H54 (cell line): Measurements from ENCODE around the gene HOXC9.

Experiments
- DNase-seq: peaks from one replicate; pipeline ENCODE4 v3.0.0; 2011; ENCODE audit warnings: low spot score, mixed read lengths; ENCODE audit not compliant: insufficient read length
- FAIRE-seq: peaks from 3 replicates; lab custom pipeline; 2011; peaks lifted over from hg19 to GRCh38; lab: Jason Lieb, UNC
- POLR2A ChIP-seq: IDR thresholded peaks from 2 replicates; pipeline ENCODE4 v1.6.1; 2011; ENCODE audit warnings: low read depth, mild to moderate bottlenecking, low read length

HOXC9 gene

DNA sequence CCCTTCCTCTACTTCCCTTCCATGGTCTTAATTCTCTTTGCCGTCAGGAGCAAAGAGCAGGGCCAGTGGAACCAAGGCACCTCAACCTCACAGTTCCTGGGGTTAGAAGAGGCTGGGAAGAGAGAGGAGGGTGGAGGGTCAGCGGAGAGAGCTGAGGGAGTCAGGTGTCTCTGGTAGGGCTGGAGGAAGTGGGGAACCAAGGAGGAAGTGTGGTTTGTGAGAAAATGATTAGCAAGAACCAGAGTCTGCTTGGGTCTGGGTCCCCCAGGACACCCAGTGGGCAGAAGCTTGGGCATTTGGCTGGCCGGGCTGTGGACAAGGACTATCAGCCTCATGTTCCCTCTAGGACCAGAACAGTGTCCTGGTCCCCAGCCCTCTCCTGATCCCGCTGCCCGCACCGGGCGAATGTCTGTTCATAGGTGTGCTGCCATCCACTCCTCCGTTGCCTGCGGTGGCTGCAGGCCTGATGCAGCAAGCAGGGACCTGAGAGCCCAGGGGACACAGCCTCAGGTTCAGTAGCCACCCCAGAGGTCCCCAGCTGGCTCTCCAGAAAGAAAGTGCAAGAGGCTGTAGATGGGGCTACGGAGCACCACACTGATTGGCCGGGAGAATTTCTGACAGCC is 42.9 kb upstream of the HOXC9 start:
- FAIRE-seq (no peak), DNase-seq (no peak)
- TF ChIP-seq POLR2A: no peak

GRCh38 chr12:53958128-53958527 is 41.8 kb upstream of the HOXC9 start:
- DNase-seq: no peak
- FAIRE-seq: no peak
- no peak for TF ChIP-seq POLR2A

DNA sequence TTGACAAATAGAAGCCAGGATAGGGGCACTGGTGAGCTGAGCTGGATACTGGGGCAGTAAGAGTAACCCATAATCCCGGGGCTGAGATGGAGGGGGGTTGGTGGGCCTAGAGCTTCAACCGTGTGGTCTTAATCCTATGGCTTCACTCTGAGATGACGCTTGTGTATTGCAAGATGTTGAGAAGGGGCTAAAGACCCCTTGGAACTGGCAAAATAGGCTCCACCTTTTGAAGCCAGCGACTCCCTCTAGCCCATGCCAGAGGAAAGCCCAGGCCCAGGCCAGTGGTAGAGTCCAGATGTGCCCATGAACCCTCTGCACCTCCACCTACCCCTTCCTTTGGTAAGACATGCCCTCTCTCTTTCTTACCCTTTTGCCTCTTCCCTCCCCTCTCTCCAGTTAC is 40.6 kb upstream of the HOXC9 start:
- DNase-seq: no peak
- no peak for FAIRE-seq
- TF ChIP-seq POLR2A: no peak

DNA sequence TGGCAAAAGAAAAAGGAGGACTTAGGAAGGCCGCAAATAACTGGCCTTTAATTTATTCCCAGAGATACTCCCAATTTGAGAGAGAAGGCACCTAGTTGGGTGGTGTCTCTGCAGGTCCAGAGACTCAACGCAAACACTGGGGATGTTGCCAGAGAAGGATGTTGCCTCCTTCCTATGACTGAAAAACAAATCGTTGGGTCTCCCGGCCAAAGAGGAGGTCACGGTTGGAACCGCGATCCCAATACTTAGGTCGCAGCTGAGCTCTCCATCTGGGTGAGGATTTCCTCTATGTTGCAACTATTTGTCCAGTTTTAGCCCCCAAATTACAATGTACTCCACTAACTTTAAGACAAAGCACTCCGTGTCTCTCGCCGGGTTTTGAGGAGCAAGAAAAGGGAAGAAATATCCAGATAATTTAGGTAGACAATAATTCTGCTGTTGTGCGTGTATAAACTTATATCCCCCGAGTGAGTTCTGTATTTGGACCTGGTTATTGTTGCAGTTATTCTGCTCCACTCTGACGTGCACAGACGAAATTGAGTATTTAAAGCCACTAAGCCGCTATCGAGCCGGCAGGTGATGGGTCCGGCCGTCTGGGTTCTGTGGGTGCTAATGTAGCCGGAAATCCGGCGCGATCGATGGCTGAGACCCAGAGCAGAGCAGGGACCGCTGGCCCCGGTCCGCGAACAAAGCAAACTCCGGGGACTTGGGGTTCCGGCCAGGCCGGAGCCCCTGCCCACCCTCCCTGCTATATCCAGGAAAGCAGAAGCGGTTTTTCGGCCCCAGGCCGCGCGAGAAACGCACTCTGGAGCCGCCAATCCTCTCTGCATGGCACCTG is 39.6 kb upstream of the HOXC9 start:
- DNase-seq (no peak), FAIRE-seq (no peak)
- no peak for TF ChIP-seq POLR2A

- TF ChIP-seq POLR2A: no peak
- DNase-seq: no peak
- FAIRE-seq: no peak
Observed at GRCh38 chr12:53961025-53961761, 38.8 kb upstream of the HOXC9 start.

- DNase-seq (no peak), FAIRE-seq (no peak)
- TF ChIP-seq POLR2A: no peak
Observed at GRCh38 chr12:53963005-53963404, 37.0 kb upstream of the HOXC9 start.

- FAIRE-seq: no peak
- DNase-seq: no peak
- TF ChIP-seq POLR2A: no peak
Observed at GRCh38 chr12:53963434-53964314, 36.3 kb upstream of the HOXC9 start.

- no peak for DNase-seq
- no peak for FAIRE-seq
- TF ChIP-seq POLR2A: no peak
Observed at GRCh38 chr12:53964315-53964713, 35.6 kb upstream of the HOXC9 start.

- FAIRE-seq: no peak
- TF ChIP-seq POLR2A: no peak
- no peak for DNase-seq
Observed at GRCh38 chr12:53965281-53966084, 34.5 kb upstream of the HOXC9 start.

GRCh38 chr12:53966085-53966384 is 33.9 kb upstream of the HOXC9 start:
- FAIRE-seq (no peak), DNase-seq (no peak)
- TF ChIP-seq POLR2A: no peak

GRCh38 chr12:53966385-53967133 is 33.4 kb upstream of the HOXC9 start:
- FAIRE-seq: no peak
- no peak for DNase-seq
- no peak for TF ChIP-seq POLR2A

DNA sequence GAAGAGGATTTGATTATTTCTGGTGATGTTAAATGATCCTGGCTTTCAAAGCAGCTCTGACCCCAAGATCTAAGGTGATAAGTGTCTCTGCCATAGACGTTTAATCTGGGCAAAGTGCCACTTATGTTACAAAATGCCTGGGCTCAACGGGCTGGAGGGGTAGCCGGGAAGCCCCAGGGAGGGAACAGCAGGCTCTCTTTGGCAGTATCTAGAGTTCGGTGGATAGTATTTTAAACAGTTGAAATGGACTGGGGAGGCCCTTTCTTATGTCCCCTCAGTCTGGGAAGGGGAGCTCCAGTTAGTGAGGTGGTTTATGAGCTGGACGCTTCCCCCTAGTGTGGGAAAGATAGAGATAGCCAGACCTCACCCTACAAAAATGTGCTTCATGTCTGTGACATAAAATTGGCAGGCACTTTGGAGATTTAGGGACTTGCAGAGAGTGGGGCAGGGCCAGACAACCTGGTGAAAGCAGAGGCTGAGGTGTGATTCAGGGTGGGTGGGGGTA is 32.5 kb upstream of the HOXC9 start:
- no peak for DNase-seq
- no peak for TF ChIP-seq POLR2A
- no peak for FAIRE-seq
